ENCODE data around the gene ARHGAP18. TPM values are rescaled to one million over a fixed set of nuclear protein-coding genes. Genes with fewer than 3 reads are reported as not detected.

Gene ARHGAP18
- total RNA-seq, 6 experiments from 2014 or later = 70.8 to 81.2 (median 76.0) TPM

GRCh38 chr6:129744880-129745237 lies 34.9 kb upstream of the ARHGAP18 start:
- H3K27me3 Mint-ChIP-seq (ENCODE audit: insufficient read depth) = no peaks in the 10 kb centered on the region
- DNase-seq = no peak
- peaks cover 4% of the 10 kb centered on the region; the same call in 1 of the 2 replicates for H3K36me3 Mint-ChIP-seq (ENCODE audit: low read depth)
- H3K4me3 Mint-ChIP-seq = no peak overlapping the region; the same call in 1 of the 2 replicates
- H3K9me3 Mint-ChIP-seq = no peaks in the 10 kb centered on the region
- TF ChIP-seq CTCF (IDR thresholded peaks at IDR 0.05) = no peak
- H3K27ac Mint-ChIP-seq = peak overlapping the region; percentile 19
- peaks cover 53% of the 10 kb centered on the region for H3K4me1 Mint-ChIP-seq (ENCODE audit: low read depth)

- Mint-ChIP-seq H3K27ac (peak overlapping the region; percentile 19), H3K4me1 (ENCODE audit: low read depth) (peaks cover 48% of the 10 kb centered on the region), H3K4me3 (no peak overlapping the region; the same call in 1 of the 2 replicates), H3K9me3 (no peaks in the 10 kb centered on the region), H3K36me3 (ENCODE audit: low read depth) (peaks cover 4% of the 10 kb centered on the region; the same call in 1 of the 2 replicates), H3K27me3 (ENCODE audit: insufficient read depth) (no peaks in the 10 kb centered on the region)
- DNase-seq = peak; percentile 33
- no peak for TF ChIP-seq CTCF (IDR thresholded peaks at IDR 0.05)
Observed at GRCh38 chr6:129744201-129744879, 34.4 kb upstream of the ARHGAP18 start.

GRCh38 chr6:129740013-129740412 lies 30.0 kb upstream of the ARHGAP18 start:
- H3K4me1 Mint-ChIP-seq (ENCODE audit: low read depth) = peaks cover 21% of the 10 kb centered on the region
- H3K27ac Mint-ChIP-seq = no peak overlapping the region
- no peak overlapping the region for H3K4me3 Mint-ChIP-seq
- DNase-seq = no peak
- H3K36me3 Mint-ChIP-seq (ENCODE audit: low read depth) = no peaks in the 10 kb centered on the region
- H3K27me3 Mint-ChIP-seq (ENCODE audit: insufficient read depth) = no peaks in the 10 kb centered on the region
- TF ChIP-seq CTCF (IDR thresholded peaks at IDR 0.05) = no peak
- H3K9me3 Mint-ChIP-seq = no peaks in the 10 kb centered on the region

- Mint-ChIP-seq H3K36me3 (ENCODE audit: low read depth) (no peaks in the 10 kb centered on the region), H3K4me3 (no peak overlapping the region), H3K4me1 (ENCODE audit: low read depth) (peaks cover 27% of the 10 kb centered on the region), H3K27ac (no peak overlapping the region), H3K27me3 (ENCODE audit: insufficient read depth) (no peaks in the 10 kb centered on the region), H3K9me3 (no peaks in the 10 kb centered on the region)
- TF ChIP-seq CTCF (IDR thresholded peaks at IDR 0.05) = no peak
- no peak for DNase-seq
Observed at GRCh38 chr6:129736105-129736504, 26.1 kb upstream of the ARHGAP18 start.

GRCh38 chr6:129733290-129733689 lies 23.3 kb upstream of the ARHGAP18 start:
- Mint-ChIP-seq H3K27me3 (ENCODE audit: insufficient read depth) (no peaks in the 10 kb centered on the region), H3K4me3 (no peak overlapping the region), H3K36me3 (ENCODE audit: low read depth) (no peaks in the 10 kb centered on the region), H3K27ac (no peak overlapping the region), H3K9me3 (no peaks in the 10 kb centered on the region), H3K4me1 (ENCODE audit: low read depth) (peaks cover 37% of the 10 kb centered on the region)
- TF ChIP-seq CTCF (IDR thresholded peaks at IDR 0.05) = no peak
- no peak for DNase-seq
